ENCODE results near the gene FAM187B.

Gene FAM187B

DNA sequence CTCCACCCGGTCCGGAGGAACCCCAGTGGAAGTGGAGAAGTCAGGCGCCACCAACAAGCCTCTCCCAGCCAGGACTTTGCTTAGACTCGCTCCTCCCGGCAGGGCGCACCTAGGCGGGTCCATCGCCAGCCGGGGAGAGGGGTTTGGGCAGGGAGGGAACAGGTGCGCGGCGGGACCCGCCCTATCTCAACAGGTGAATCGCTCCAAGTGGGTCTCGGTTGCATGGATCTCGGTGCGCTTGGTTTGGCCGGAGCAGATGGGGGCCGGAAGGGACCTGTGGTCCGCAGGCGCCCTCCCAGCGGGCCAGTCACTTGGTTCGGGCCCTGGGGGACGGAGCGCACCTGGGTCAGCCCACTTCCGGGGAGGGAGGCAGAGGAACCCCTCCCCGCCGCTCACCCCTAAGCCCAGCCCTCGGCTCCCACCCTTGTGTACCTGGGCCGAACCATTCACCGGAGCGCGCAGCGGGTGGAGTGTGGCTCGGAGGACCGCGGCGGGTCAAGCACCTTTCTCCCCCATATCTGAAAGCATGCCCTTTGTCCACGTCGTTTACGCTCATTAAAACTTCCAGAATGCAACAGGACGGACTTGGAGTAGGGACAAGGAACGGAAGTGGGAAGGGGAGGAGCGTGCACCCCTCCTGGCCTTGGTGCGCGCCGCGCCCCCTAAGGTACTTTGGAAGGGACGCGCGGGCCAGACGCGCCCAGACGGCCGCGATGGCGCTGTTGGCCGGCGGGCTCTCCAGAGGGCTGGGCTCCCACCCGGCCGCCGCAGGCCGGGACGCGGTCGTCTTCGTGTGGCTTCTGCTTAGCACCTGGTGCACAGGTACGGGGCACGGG, 20.0 kb upstream of the FAM187B start, which contains the start of gene LSR:
Gene LSR (plus strand): TSS at position 693 of the 836 bp plus-strand sequence. CDS start 21 bp downstream, at position 714.
- TF ChIP-seq FOXP2 (optimal IDR thresholded peaks at IDR 0.05; ENCODE audit: borderline replicate concordance, extremely low read depth, extremely low read length, insufficient read depth) (no peak), TAF1 (IDR thresholded peaks at IDR 0.05; ENCODE audit: borderline replicate concordance, insufficient read depth, low read length) (no peak), SIN3A (IDR thresholded peaks at IDR 0.05; ENCODE audit: borderline replicate concordance, insufficient read depth, low read length) (no peak), POLR2AphosphoS5 (IDR thresholded peaks at IDR 0.05; ENCODE audit: low read depth, low read length) (no peak)
- TF ChIP-seq, protein P1, sequence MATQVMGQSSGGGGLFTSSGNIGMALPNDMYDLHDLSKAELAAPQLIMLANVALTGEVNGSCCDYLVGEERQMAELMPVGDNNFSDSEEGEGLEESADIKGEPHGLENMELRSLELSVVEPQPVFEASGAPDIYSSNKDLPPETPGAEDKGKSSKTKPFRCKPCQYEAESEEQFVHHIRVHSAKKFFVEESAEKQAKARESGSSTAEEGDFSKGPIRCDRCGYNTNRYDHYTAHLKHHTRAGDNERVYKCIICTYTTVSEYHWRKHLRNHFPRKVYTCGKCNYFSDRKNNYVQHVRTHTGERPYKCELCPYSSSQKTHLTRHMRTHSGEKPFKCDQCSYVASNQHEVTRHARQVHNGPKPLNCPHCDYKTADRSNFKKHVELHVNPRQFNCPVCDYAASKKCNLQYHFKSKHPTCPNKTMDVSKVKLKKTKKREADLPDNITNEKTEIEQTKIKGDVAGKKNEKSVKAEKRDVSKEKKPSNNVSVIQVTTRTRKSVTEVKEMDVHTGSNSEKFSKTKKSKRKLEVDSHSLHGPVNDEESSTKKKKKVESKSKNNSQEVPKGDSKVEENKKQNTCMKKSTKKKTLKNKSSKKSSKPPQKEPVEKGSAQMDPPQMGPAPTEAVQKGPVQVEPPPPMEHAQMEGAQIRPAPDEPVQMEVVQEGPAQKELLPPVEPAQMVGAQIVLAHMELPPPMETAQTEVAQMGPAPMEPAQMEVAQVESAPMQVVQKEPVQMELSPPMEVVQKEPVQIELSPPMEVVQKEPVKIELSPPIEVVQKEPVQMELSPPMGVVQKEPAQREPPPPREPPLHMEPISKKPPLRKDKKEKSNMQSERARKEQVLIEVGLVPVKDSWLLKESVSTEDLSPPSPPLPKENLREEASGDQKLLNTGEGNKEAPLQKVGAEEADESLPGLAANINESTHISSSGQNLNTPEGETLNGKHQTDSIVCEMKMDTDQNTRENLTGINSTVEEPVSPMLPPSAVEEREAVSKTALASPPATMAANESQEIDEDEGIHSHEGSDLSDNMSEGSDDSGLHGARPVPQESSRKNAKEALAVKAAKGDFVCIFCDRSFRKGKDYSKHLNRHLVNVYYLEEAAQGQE (IDR thresholded peaks at IDR 0.05; ENCODE audit: insufficient read depth in 1 of 2, low read depth in 2 of 2, low read length in 2 of 2), result no peak

DNA sequence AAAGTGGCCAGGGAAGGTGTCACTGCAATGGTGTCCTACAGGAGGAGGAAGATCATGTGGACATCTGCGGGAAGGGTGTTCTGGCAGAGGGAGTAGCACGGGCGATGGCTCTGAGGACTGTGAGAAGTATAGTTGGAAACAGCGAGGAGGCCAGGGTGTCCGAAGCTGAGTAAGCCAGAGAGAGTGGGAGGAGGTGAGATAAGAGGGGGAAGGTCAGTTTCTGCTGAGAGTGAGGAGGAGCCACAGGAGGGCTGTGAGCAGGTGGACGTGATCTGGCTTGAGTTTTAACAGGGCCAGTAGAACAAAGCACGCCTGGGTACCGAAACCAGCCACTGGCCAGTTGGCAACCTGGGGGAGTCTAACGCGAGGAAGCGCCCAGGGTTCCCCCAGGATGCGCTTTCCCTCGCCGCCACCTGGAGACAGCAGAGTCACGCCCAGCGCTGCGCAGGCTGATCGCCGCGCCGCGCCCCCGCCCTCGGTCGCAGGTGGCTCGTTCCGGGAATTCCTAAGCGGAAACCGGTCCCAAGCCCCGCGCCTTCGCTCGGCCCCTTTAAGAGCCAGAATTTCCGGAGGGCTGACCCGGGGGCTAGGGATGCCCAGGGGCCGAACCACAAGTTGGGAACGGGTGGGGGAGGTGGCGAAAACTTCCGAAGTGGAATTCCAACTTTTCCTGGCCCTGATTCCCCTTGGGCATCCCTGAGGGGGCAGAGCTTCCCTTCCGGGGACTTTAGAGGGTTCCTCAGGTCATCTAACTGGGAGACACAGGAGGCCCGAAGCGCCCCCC, 19.2 kb upstream of the FAM187B start:
- TF ChIP-seq FOXP2 (optimal IDR thresholded peaks at IDR 0.05; ENCODE audit: borderline replicate concordance, extremely low read depth, extremely low read length, insufficient read depth) (no peak), POLR2AphosphoS5 (IDR thresholded peaks at IDR 0.05; ENCODE audit: low read depth, low read length) (no peak), TAF1 (IDR thresholded peaks at IDR 0.05; ENCODE audit: borderline replicate concordance, insufficient read depth, low read length) (no peak), SIN3A (IDR thresholded peaks at IDR 0.05; ENCODE audit: borderline replicate concordance, insufficient read depth, low read length) (no peak)
- TF ChIP-seq, protein P1 (IDR thresholded peaks at IDR 0.05; ENCODE audit: insufficient read depth in 1 of 2, low read depth in 2 of 2, low read length in 2 of 2), result no peak

DNA sequence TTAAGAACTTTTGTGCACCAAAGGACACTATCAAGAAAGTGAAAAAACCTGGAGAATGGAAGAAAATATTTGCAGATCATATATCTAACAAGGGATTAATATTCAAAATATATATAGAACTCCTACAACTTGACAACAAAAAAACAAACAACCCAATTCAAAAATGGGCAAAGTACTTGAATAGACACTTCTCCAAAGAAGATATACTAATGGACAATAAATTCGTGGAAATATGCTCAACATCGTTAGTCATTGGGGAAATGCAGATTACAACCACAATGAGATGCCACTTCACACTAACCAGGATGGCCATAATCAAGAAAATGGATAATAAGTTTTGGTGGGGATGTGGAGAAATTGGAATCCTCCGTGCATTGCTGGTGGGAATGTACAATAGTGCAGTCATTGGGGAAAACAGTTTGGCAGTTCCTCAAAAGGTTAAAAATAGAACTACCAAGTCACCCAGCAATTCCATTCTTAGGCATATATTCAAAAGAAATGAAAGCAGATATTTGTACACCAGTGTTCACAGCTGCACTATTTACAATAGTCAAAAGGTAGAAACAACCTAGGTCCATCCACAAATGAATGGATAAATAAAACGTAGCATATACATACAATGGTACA, 18.0 kb upstream of the FAM187B start:
- TF ChIP-seq SIN3A (IDR thresholded peaks at IDR 0.05; ENCODE audit: borderline replicate concordance, insufficient read depth, low read length) (no peak), TAF1 (IDR thresholded peaks at IDR 0.05; ENCODE audit: borderline replicate concordance, insufficient read depth, low read length) (no peak), FOXP2 (optimal IDR thresholded peaks at IDR 0.05; ENCODE audit: borderline replicate concordance, extremely low read depth, extremely low read length, insufficient read depth) (no peak), POLR2AphosphoS5 (IDR thresholded peaks at IDR 0.05; ENCODE audit: low read depth, low read length) (no peak)
- TF ChIP-seq, protein P1 (IDR thresholded peaks at IDR 0.05; ENCODE audit: insufficient read depth in 1 of 2, low read depth in 2 of 2, low read length in 2 of 2), result no peak

DNA sequence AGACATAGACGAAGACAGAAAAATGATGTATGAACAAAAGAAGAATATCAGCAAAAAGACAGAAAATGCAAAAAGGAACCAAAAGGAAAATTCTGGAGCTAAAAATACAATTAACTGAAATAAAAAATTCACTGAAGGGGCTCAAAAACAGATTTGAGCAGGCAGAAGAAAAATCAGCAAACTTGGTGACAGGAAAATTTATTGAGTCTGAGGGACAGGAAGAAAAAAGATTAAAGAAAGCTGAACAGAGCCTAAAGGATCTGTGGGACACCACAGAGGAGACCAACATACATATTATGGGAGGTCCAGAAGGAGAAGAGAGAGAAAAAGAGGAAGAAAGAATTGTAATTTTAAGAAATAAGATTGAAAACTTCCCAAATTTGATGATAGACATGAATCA, 12.9 kb upstream of the FAM187B start:
- no peak for TF ChIP-seq FOXP2 (optimal IDR thresholded peaks at IDR 0.05; ENCODE audit: borderline replicate concordance, extremely low read depth, extremely low read length, insufficient read depth)
- TF ChIP-seq TAF1 (IDR thresholded peaks at IDR 0.05; ENCODE audit: borderline replicate concordance, insufficient read depth, low read length), result no peak
- TF ChIP-seq SIN3A (IDR thresholded peaks at IDR 0.05; ENCODE audit: borderline replicate concordance, insufficient read depth, low read length), result no peak
- TF ChIP-seq POLR2AphosphoS5 (IDR thresholded peaks at IDR 0.05; ENCODE audit: low read depth, low read length), result no peak
- TF ChIP-seq, protein P1 (IDR thresholded peaks at IDR 0.05; ENCODE audit: insufficient read depth in 1 of 2, low read depth in 2 of 2, low read length in 2 of 2), result no peak
